CD14-positive monocyte (primary cell): ENCODE measurements around the gene KTI12. TPM values are rescaled to one million over a fixed set of nuclear protein-coding genes. Genes with fewer than 3 reads are reported as not detected.

Experiments used
- DNase-seq, 3 donors: peaks; one replicate each; pipeline ENCODE4 v3.0.0-alpha.2; 2011 to 2022
- H2AFZ ChIP-seq: 2 replicates; pipeline ENCODE4 v1.6.0; 2012; ENCODE audit warnings: mild to moderate bottlenecking, low read depth, low read length, inconsistent platforms; ENCODE audit not compliant: insufficient read depth, poor library complexity, severe bottlenecking
- H3K27ac ChIP-seq, 2 donors: 1 replicate in 1 of 2; 2 replicates in 1 of 2; pipeline ENCODE4 v1.5.1; 2012 to 2013; ENCODE audit warnings: low read length in 2 of 2, control low read depth in 1 of 2, inconsistent platforms in 1 of 2, low read depth in 1 of 2, mild to moderate bottlenecking in 1 of 2
- H3K27me3 ChIP-seq, 2 donors: one replicate each; pipeline versions ENCODE4 v1.6.0 to v1.6.1; 2011 to 2013; ENCODE audit warnings: low read length in 2 of 2; ENCODE audit not compliant: control insufficient read depth in 2 of 2, insufficient read depth in 2 of 2
- H3K36me3 ChIP-seq, 2 donors: replicated peaks in 1 of 2; 1 replicate in 1 of 2; 2 replicates in 1 of 2; pipeline versions ENCODE4 v1.5.1 to v1.6.1; 2012 to 2013; ENCODE audit warnings: low read length in 2 of 2, control low read depth in 1 of 2, inconsistent platforms in 1 of 2, mild to moderate bottlenecking in 1 of 2; ENCODE audit not compliant: insufficient read depth in 2 of 2, control insufficient read depth in 1 of 2
- H3K4me1 ChIP-seq, 2 donors: 1 replicate in 1 of 2; 2 replicates in 1 of 2; pipeline versions ENCODE4 v1.5.1 to v1.6.1; 2012 to 2013; ENCODE audit warnings: low read length in 2 of 2, control low read depth in 1 of 2, inconsistent platforms in 1 of 2, mild to moderate bottlenecking in 1 of 2, moderate library complexity in 1 of 2; ENCODE audit not compliant: insufficient read depth in 2 of 2, control insufficient read depth in 1 of 2
- H3K4me2 ChIP-seq: replicated peaks from 2 replicates; pipeline ENCODE3; 2012; ENCODE audit warnings: low read length, moderate library complexity, mild to moderate bottlenecking; ENCODE audit not compliant: poor library complexity, severe bottlenecking; ENCODE audit errors: extremely low read depth
- H3K4me3 ChIP-seq, 3 experiments: fragments of 200-600 bp in 1 of 3; sonication (generic) in 1 of 3; replicated peaks in 1 of 3; 1 replicate in 2 of 3; 2 replicates in 1 of 3; pipeline ENCODE4 v1.5.1; 2011 to 2013; ENCODE audit warnings: low read length in 3 of 3, mild to moderate bottlenecking in 3 of 3, control low read depth in 2 of 3, low read depth in 2 of 3, inconsistent platforms in 1 of 3, moderate library complexity in 1 of 3
- H3K79me2 ChIP-seq: 2 replicates; pipeline ENCODE4 v1.6.0; 2012; ENCODE audit warnings: mild to moderate bottlenecking, control low read depth, inconsistent platforms, low read length, moderate library complexity; ENCODE audit not compliant: insufficient read depth
- H3K9ac ChIP-seq: 2 replicates; pipeline ENCODE4 v1.6.0; 2017; ENCODE audit warnings: low read length, mild to moderate bottlenecking; ENCODE audit not compliant: insufficient read depth, poor library complexity, severe bottlenecking
- H3K9me3 ChIP-seq, 2 donors: replicated peaks in 1 of 2; 1 replicate in 1 of 2; 2 replicates in 1 of 2; pipeline versions ENCODE4 v1.5.1 to v1.6.1; 2012 to 2013; ENCODE audit warnings: low read length in 2 of 2, control low read depth in 1 of 2; ENCODE audit not compliant: control insufficient read depth in 1 of 2, insufficient read depth in 1 of 2
- H4K20me1 ChIP-seq: 2 replicates; pipeline ENCODE4 v1.6.0; 2012; ENCODE audit warnings: mild to moderate bottlenecking, low read length, control low read depth, moderate library complexity; ENCODE audit not compliant: insufficient read depth
- H3K27ac Mint-ChIP-seq, 7 donors: one replicate each; pipeline ENCODE4 v1.8.0; 2020; ENCODE audit warnings: mild to moderate bottlenecking in 7 of 7, mixed read lengths in 7 of 7, moderate library complexity in 6 of 7, inconsistent platforms in 2 of 7
- H3K27me3 Mint-ChIP-seq, 3 donors: one replicate each; pipeline ENCODE4 v1.8.0; 2021 to 2022; ENCODE audit warnings: low read depth in 3 of 3, mild to moderate bottlenecking in 3 of 3, mixed read lengths in 3 of 3, moderate library complexity in 3 of 3, inconsistent platforms in 1 of 3
- H3K36me3 Mint-ChIP-seq, 2 donors: one replicate each; pipeline ENCODE4 v1.8.0; 2020; ENCODE audit warnings: mixed read lengths in 2 of 2, inconsistent platforms in 1 of 2, mild to moderate bottlenecking in 1 of 2
- H3K4me1 Mint-ChIP-seq: one replicate; pipeline ENCODE4 v1.8.0; 2020; ENCODE audit warnings: mild to moderate bottlenecking, mixed read lengths
- H3K4me3 Mint-ChIP-seq, 2 donors: one replicate each; pipeline ENCODE4 v1.8.0; 2020; ENCODE audit warnings: mild to moderate bottlenecking in 2 of 2, mixed read lengths in 2 of 2, moderate library complexity in 1 of 2
- H3K9me3 Mint-ChIP-seq, 7 donors: one replicate each; pipeline ENCODE4 v1.8.0; 2020 to 2022; ENCODE audit warnings: mixed read lengths in 7 of 7, mild to moderate bottlenecking in 6 of 7, moderate library complexity in 6 of 7, inconsistent platforms in 2 of 7
- CTCF ChIP-seq: fragments of 200-600 bp; IDR thresholded peaks from one replicate; pipeline ENCODE4 v1.8.0; 2022; ENCODE audit warnings: antibody characterized with exemption, mild to moderate bottlenecking
- WGBS: methylation state at CpG from one replicate; pipeline ENCODE4 v1.1.5; 2013; ENCODE audit warnings: missing lambda C conversion rate; ENCODE audit not compliant: insufficient coverage; 5-methylcytosine and 5-hydroxymethylcytosine counted together
- intact Hi-C, 2 donors: fragments of 100-400 bp; cut with micrococcal nuclease; formaldehyde crosslinking; loops; one replicate each; pipeline versions ENCODE4 v1.15.0 to v1.15.1; 2023
- polyA plus RNA-seq, 3 donors: library from polyadenylated mRNA; depleted of rRNA in 1 of 3; unstranded in 2 of 3; stranded (reverse) in 1 of 3; fragments of 300-500 nt in 2 of 3; fragments of >200 nt in 1 of 3; fragmentation: Illumina TruSeq in 2 of 3; gene quantifications; 1 replicate in 2 of 3; 2 replicates in 1 of 3; pipeline ENCODE4 v1.2.3, GENCODE V29; 2012 to 2021

KTI12 gene
- polyA plus RNA-seq, 3 donors: 6.4 to 18.2 (median 16.2) TPM

- H3K36me3 ChIP-seq: peaks cover 27 to 33% of the 10 kb centered on the region in 2 donors
- no peak for DNase-seq
- H3K4me2 ChIP-seq: peak overlapping the region; percentile 97
- H3K27me3 ChIP-seq: no peaks in the 10 kb centered on the region
- Mint-ChIP-seq H3K27me3 (no peaks in the 10 kb centered on the region), H3K4me1 (peaks cover 44% of the 10 kb centered on the region), H3K36me3 (peaks cover 24 to 34% of the 10 kb centered on the region in 2 donors), H3K4me3 (peak overlapping the region; percentile 98 to 100), H3K9me3 (no peaks in the 10 kb centered on the region), H3K27ac (peak overlapping the region; percentile 87 to 98 (median 96))
- WGBS: 0% methylated on average over 6 of the region's 12 CpGs
- intact Hi-C loops: loop anchor here (2.0 to 10.0 kb wide), 3 partner anchors 309 to 639 kb away; partner anchors contain the start of genes COA7 (in 1 of the 2), ORC1 (in 1 of the 2) and PRPF38A (in 1 of the 2)
- peaks cover 97% of the 10 kb centered on the region for H3K79me2 ChIP-seq
- H2AFZ ChIP-seq: peak overlapping the region; percentile 91
- peaks cover 56% of the 10 kb centered on the region for H4K20me1 ChIP-seq
- no peaks in the 10 kb centered on the region for H3K9me3 ChIP-seq
- peak overlapping the region; percentile 81 for H3K9ac ChIP-seq
- peak overlapping the region; percentile 89 to 94 (median 92) for H3K4me3 ChIP-seq
- TF ChIP-seq CTCF: no peak
- peak overlapping the region; percentile 67 to 92 for H3K27ac ChIP-seq
- H3K4me1 ChIP-seq: peaks cover 35 to 45% of the 10 kb centered on the region in 2 donors
Observed at GRCh38 chr1:52055866-52056162, 22.2 kb upstream of the KTI12 start.

- Mint-ChIP-seq H3K27ac (peak within 1 kb of the TSS; percentile 87 to 98 (median 96)), H3K27me3 (no peaks in the 10 kb centered on the region), H3K4me1 (peaks cover 45% of the 10 kb centered on the region), H3K36me3 (peaks cover 20 to 34% of the 10 kb centered on the region in 2 donors), H3K9me3 (no peaks in the 10 kb centered on the region), H3K4me3 (peak within 1 kb of the TSS; percentile 98 to 100)
- DNase-seq: peak; percentile 52 to 69 (median 67)
- Histone ChIP-seq H2AFZ (peak within 1 kb of the TSS; percentile 91), H3K9ac (peak within 1 kb of the TSS; percentile 81), H3K4me1 (peaks cover 35 to 45% of the 10 kb centered on the region in 2 donors), H3K4me3 (peak within 1 kb of the TSS; percentile 89 to 94 (median 92)), H3K36me3 (peaks cover 23 to 32% of the 10 kb centered on the region in 2 donors), H3K27ac (peak within 1 kb of the TSS; percentile 87 to 92), H3K9me3 (no peaks in the 10 kb centered on the region), H3K79me2 (peaks cover 96% of the 10 kb centered on the region), H3K4me2 (peak within 1 kb of the TSS; percentile 97), H4K20me1 (peaks cover 51% of the 10 kb centered on the region), H3K27me3 (no peaks in the 10 kb centered on the region)
- WGBS: 0% methylated on average over 23 of the region's 45 CpGs
- no peak for TF ChIP-seq CTCF
- intact Hi-C loops: loop anchor here (10.0 kb wide), 2 partner anchors 350 to 640 kb away; partner anchors contain the start of genes COA7 (in 1 of the 2), ORC1 (in 1 of the 2) and PRPF38A (in 1 of the 2)
Observed at GRCh38 chr1:52055066-52055865, 21.7 kb upstream of the KTI12 start, which contains the start of gene TXNDC12. Gene TXNDC12 (minus strand): TSS chr1:52055191. CDS start chr1:52055096, 95 bp downstream.
